ENCODE results near the gene MYO10.

- TF ChIP-seq TCF4 (CRISPR knock-in tag; IDR thresholded peaks at IDR 0.05; ENCODE audit: borderline replicate concordance) (no peak), CSDC2 (CRISPR knock-in tag; IDR thresholded peaks at IDR 0.05) (no peak), CREB5 (CRISPR knock-in tag; IDR thresholded peaks at IDR 0.05; ENCODE audit: low read depth) (no peak), ARNTL (CRISPR knock-in tag; IDR thresholded peaks at IDR 0.05; ENCODE audit: borderline replicate concordance, low read depth) (no peak), RARB (CRISPR knock-in tag; IDR thresholded peaks at IDR 0.05) (no peak), ZFP30 (CRISPR knock-in tag; IDR thresholded peaks at IDR 0.05) (no peak), GLIS3 (CRISPR knock-in tag; IDR thresholded peaks at IDR 0.05) (no peak), OSR1 (CRISPR knock-in tag; IDR thresholded peaks at IDR 0.05) (no peak), BACH2 (CRISPR knock-in tag; IDR thresholded peaks at IDR 0.05; ENCODE audit: borderline replicate concordance) (no peak), ZNF565 (CRISPR knock-in tag; conservative IDR thresholded peaks at IDR 0.05; ENCODE audit: low read depth) (no peak), ZC3H10 (CRISPR knock-in tag; IDR thresholded peaks at IDR 0.05) (no peak)
Observed at GRCh38 chr5:16933337-16933736, 2.8 kb downstream of the MYO10 start.
